ENCODE results near the gene DCTN1.

- TF ChIP-seq CTCF (IDR thresholded peaks at IDR 0.05), result no peak
- no peak for TF ChIP-seq PHF8 (IDR thresholded peaks at IDR 0.05; ENCODE audit: borderline replicate concordance, low read depth)
- no peak for TF ChIP-seq KDM1A (IDR thresholded peaks at IDR 0.05; ENCODE audit: low read depth)
These were observed 12.3 kb upstream of the DCTN1 start for GRCh38 chr2:74392449-74392743.

All from A549 (cell line).